GM18951 (cell line): ENCODE data around the gene OR3A1.
"Not testable (repeated sequence)": the region's sequence is repeated elsewhere in the genome, so short reads cannot be mapped to it uniquely, and the experiment has no call there.

Experiments used
- POLR2A ChIP-seq: IDR thresholded peaks from 4 replicates; pipeline ENCODE4 v1.6.1; 2011; ENCODE audit warnings: mild to moderate bottlenecking; ENCODE audit not compliant: insufficient read length, insufficient read depth; ENCODE audit errors: extremely low read depth
- in situ Hi-C: fragments of 300-500 bp; cut with MboI; formaldehyde crosslinking; loops from one replicate; pipeline ENCODE4 v1.12.0; 2022; ENCODE audit warnings: low sequenced_read_pairs, mixed read lengths, inconsistent platforms; ENCODE audit not compliant: unreplicated experiment

OR3A1 gene

DNA sequence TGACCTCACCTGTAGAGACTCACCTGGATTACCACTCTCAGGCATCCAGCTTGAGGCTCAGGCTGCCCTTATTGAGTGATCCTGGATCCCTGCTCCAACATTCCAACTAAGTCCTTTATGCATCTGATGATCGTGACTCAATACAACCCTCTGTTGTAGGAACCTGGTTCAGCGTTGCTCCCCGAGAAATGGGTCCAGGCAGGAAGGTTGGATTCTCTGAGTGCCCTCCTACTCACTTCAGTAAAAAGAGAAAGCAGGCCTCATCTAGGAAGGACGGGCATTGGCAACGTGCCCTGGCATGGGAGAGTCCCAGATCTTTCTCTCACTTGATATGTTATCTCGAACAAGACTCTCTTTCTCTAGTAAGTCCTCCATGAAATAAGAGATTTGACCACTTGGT is at the start of gene OR3A1:
Gene OR3A1, minus strand, starts transcription at position 101 of the 400 bp plus-strand sequence. CDS start 5,778 bp downstream, outside the sequence.
- in situ Hi-C loops: no loop called here

GRCh38 chr17:3342782-3343181 is 44.6 kb upstream of the OR3A1 start:
- in situ Hi-C loops: not testable (repeated sequence)

More for the DNA sequence above, at the start of gene OR3A1:
- TF ChIP-seq POLR2A: no peak

GRCh38 chr17:3335876-3336275 is 37.7 kb upstream of the OR3A1 start:
- TF ChIP-seq POLR2A: no peak
- in situ Hi-C loops: no loop called here

DNA sequence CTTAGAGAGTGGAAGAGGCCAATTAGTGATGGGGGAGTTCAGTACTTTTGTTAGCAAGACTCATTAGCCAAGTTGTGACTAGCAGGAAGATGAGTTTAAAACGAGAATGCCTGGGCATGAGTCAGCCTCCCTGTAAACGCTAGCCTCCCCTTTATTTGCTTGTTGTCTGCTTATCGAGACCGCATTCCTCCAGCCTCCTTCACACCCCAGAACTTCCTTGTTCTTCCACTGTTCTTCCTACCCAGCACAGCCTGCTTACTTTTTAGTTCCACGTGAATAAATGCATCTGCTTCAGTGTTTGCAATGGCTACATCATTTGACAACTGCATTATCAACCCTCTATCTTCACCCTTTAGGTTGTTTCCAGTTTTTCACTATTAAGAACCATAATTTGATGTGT is 20.2 kb upstream of the OR3A1 start:
- in situ Hi-C loops: no loop called here
- TF ChIP-seq POLR2A: no peak

- in situ Hi-C loops: no loop called here
- TF ChIP-seq POLR2A: no peak
Measured at GRCh38 chr17:3316836-3317235, 18.7 kb upstream of the OR3A1 start.

- TF ChIP-seq POLR2A: no peak
- in situ Hi-C loops: no loop called here
Measured at GRCh38 chr17:3308603-3309002, 10.4 kb upstream of the OR3A1 start.

- in situ Hi-C loops: no loop called here
Measured at GRCh38 chr17:3295632-3296031, 2.5 kb downstream of the OR3A1 start.

GRCh38 chr17:3293548-3293947 is 4.6 kb downstream of the OR3A1 start:
- in situ Hi-C loops: not testable (repeated sequence)

More at GRCh38 chr17:3295632-3296031, 2.5 kb downstream of the OR3A1 start:
- no peak for TF ChIP-seq POLR2A

DNA sequence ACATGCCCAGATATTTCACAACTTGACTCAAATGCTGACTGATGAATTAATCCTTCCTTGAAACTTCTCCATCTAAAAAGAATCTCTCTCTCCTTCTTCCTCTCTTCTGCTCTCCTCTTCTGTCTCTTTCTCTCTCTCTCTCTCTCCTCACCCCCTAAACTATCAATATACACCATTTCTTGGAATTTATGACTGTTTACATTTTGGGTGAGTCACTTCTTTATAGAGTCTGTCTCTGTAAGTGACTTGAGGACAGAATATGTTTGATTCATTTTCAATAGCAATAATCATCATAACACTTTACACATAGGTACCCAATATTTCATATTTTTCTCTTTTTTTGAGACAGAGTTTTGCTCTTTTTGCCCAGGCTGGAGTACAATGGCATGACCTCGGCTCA is 15.3 kb downstream of the OR3A1 start:
- in situ Hi-C loops: no loop called here
- no peak for TF ChIP-seq POLR2A

GRCh38 chr17:3276126-3276525 is 22.0 kb downstream of the OR3A1 start:
- no peak for TF ChIP-seq POLR2A
- in situ Hi-C loops: no loop called here

- no peak for TF ChIP-seq POLR2A
- in situ Hi-C loops: no loop called here
Measured at GRCh38 chr17:3271072-3271848, 26.9 kb downstream of the OR3A1 start.

DNA sequence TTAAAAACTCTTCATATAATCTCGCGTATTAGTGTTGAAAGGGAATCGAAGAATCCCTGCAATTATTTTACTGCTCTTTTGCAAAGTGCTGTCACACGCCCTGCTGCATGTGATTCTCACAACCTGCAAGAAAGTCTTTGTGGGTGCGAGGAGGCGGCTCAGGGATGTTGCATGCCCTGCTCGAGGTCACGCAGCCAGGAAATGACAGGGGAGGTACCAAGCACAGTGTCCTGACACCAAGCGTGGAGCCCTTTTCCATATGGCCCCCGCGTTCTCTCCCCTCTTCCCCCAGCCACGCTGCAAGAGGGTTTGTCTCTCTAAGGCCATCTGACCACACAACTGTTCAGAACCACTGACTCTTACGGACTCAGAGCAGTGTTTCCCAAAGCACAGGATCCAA is 37.6 kb downstream of the OR3A1 start:
- no peak for TF ChIP-seq POLR2A
- in situ Hi-C loops: no loop called here

DNA sequence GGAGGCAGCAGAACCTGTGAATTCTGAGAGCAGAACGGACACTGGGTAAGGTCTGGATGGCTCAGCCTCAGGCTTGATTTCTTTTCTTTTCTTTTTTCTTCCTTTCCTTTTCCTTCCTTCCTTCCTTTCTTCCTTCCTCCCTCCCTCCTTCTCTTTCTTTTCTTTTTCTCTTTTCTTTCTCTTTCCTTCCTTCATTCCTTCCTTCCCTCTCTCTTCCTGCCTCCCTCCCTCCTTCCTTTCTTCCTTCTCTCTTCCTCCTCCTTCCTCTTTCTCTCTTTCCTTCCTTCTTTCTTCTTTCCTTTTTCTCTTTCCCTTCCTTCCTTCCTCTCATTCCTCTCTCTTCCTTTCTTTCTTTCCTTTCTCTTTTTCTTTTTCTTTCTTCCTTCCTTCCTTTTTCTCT is 38.0 kb downstream of the OR3A1 start:
- in situ Hi-C loops: no loop called here
- no peak for TF ChIP-seq POLR2A

DNA sequence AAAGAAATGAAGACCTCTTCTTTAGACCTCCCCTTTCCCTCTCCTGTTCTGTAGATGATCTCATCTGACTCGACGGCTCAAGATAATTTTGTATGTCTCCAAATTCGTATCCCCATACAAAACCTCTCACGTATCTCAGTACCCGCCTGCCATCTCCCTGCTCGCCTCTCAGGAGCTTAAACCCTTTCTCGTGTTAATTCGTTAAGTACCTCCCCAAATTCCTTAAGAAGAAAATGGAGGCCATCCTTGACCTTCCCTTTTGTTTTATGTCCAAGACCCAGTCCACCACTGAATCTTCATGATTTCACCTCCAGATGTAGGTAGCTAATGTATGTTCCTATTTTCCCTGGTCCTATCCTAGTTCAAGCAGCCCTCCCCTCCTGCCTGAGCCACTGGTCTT is 41.6 kb downstream of the OR3A1 start:
- in situ Hi-C loops: no loop called here
- no peak for TF ChIP-seq POLR2A

DNA sequence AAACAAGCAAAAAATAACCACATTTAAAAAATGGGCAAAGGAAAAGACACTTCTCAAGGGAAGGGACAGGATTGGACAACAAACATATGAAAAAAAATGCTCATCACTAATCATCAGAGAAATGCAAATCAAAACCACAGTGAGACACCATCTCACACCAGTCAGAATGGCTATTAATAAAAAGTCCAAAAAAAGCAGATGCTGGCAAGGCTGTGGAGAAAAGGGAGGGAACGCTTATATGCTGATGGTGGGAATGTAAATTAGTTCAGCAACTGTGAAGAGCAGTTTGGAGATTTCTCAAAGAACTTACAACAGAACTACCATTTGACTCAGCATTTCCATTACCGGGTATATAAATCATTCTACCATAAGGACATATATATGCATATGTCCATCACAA is 49.1 kb downstream of the OR3A1 start:
- in situ Hi-C loops: not testable (repeated sequence)

DNA sequence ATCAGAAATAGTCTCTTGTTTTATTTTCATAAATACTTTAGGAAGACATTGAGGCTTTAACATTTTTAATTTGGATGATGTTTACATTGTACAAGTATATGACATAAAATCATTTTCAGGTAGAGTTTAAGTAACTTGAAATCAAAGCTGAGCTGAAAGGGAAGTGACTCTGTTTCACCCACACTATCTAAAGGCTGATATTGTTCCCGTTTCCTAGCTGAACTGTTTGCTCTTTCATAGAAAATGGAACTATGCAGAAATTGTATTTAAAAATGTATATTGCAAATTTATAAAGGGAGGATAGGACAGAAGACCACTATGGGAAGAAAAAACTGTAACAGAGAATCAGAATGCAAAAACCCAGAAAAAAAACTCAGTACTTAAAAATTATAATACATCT is 53.3 kb downstream of the OR3A1 start:
- in situ Hi-C loops: not testable (repeated sequence)

DNA sequence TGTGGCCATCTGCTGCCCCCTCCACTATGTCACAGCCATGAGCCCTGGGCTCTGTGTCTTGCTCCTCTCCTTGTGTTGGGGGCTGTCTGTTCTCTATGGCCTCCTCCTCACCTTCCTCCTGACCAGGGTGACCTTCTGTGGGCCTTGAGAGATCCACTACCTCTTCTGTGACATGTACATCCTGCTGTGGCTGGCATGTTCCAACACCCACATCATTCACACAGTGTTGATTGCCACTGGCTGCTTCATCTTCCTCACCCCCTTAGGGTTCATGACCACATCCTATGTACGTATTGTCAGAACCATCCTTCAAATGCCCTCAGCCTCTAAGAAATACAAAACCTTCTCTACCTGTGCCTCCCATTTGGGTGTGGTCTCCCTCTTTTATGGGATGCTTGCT is 57.1 kb downstream of the OR3A1 start:
- in situ Hi-C loops: not testable (repeated sequence)
